Measurements from ENCODE around the gene FAM222B.
"Not testable (repeated sequence)": the region's sequence is repeated elsewhere in the genome, so short reads cannot be mapped to it uniquely, and the experiment has no call there.

Gene FAM222B, protein sequence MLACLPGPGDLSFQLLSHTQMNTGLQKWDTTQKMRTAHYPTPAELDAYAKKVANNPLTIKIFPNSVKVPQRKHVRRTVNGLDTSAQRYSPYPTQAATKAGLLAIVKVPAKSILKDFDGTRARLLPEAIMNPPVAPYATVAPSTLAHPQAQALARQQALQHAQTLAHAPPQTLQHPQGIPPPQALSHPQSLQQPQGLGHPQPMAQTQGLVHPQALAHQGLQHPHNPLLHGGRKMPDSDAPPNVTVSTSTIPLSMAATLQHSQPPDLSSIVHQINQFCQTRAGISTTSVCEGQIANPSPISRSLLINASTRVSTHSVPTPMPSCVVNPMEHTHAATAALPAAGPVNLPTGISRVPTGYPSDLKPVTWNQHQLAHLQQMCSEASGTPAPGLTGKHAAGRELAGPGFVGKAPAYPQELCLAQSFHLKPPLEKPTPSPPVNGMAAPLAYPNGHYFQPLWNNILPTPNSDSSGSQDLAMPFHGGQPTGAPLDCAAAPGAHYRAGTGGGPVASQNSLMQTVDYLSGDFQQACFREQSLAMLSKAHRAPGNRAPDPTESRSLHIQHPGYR

DNA sequence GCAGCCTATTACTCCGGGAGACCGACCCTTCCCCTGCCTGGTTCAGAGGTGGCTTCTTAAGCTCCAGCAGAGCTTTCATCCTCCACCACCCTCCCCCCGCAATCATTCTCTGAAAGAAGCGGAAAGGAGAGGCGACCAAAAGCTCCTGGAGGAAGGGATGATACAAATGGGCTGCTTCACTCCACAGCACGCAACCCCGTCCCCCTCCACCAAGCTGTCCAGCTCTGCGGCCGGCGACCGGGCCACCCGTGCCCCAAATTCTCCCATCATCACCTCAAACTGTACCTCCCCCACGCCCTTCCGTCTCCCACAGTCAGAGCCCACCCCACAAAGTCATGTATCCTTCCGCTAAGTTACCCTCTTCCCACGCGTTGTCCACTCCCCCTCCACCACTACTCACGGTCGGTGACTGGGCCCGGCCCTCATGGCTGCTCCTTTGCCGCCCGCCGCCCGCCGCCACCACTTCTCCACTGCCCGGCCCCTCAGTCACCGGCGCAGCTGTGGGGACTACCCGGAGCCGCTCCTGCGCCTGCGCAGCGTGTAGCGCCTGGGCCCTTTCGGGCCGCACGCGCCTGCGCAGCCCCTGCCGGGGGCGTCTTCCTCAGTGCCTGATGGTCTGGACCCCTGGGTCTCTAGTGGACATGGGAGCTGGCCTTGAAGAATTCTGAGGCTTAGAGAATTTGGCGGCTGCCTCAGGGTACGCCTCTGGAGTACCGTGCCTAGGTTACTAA is at the start of gene FAM222B:
Gene FAM222B, minus strand, starts transcription at position 509 of the 731 bp plus-strand sequence. CDS start 76,123 bp downstream, outside the sequence.
- peak; percentile 89 for DNase-seq (ENCODE audit: low spot score)

DNA sequence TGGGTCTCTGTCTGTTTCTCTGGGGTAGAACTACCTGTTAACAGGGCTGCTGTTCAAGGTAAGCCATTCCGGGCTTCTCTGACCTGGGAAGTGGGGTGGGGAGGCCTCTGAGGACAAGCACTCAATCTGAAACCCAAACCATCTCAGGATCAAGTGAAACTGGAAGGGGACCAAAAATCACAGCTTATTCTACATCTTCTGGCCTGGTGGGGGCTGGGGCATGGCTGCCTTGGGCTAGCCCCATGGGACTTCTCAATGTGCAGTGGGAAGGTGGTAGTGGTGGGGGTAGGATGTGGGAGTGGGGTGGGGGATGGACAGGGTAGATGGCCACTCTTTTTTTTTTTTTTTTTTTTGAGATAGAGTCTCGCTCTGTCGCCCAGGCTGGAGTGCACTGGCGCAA is 49.4 kb upstream of the FAM222B start:
- no peak for DNase-seq (ENCODE audit: low spot score)

DNA sequence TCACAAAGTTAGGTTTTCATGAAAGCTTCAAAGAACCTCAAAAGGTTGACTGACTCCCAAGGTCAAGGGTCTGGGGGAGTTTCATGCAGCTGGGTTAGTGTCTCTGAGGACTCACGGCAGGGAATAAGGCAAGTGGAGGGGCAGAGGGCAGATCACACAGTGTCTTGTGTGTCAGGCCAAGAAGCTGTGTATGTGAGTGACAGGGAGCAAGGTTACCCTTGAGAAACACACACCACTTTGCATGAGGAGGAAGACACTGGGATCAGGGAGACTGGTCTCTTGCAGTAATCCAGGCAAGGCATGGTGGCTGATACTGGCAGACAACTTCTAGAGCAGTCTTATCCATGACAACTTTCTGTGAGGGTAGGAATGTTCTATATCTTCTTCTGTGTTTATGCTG is 48.6 kb upstream of the FAM222B start:
- no peak for DNase-seq (ENCODE audit: low spot score)

DNA sequence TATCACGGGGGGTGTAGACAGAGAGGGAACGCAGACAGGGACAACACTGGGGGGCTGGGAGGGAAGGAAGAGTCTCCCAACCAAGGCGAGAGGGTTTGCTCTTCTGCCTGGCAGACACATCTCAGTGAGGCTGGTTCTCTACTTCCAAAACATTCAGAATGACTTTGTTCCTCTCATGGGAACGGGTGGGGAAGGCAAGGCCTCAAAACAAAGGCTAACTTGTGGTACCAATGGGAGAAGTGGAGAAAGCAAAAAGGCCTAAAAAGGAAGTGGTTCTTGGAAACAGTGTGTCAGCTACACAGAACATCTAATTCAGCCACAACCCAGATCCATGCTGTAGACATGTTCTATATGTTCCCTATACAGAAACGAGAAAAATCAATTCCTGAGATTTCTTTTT is 47.4 kb upstream of the FAM222B start:
- no peak for DNase-seq (ENCODE audit: low spot score)

DNA sequence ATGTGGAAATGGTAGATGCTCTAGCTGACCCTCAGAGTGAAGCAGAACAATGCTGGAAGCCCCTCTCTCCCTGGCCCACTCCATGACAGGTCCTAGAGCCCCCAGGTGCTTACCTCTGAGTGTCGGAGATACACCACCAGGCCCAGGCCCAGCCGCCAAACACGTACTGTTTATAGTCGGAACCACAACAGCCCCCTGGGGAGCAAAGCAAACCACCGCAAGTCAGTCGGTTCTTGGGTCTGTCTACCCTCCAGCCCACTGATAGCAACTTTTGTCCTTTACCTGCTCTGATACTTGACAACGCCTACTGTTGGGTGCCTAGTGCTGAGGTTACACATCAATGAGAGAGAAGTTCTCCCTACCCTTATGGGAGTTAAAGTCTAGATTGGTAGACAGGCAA is 46.2 kb upstream of the FAM222B start:
- DNase-seq (ENCODE audit: low spot score): no peak

DNA sequence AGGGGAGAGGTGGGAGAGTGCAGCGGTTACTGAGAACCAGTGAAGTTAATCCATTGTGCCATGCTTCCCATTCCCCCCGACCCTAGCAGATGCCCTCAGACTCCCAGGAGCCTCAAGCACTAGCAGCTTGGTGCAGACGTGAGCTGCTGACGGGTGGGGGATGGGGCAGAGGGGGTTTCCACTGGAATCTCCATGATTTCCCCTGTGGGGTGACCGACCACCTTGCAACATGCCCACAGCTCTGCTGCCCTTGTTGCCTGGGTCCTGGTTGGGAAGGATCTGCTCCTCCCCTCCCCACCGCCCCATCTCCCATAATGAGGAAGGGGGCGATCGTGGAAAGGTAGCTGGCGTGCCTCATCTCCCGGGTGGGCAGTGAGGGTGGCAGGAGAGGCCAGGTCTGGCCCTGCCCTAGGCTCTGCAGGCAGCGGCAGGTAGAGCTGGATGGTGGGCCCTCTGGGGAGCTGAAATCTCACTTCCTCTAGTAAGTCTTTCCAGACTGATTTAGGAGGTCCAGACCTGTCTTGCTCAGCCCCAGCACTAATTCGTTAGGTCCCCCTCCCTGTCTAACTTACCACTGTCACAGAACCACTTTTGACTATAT is 45.4 kb upstream of the FAM222B start:
- no peak for DNase-seq (ENCODE audit: low spot score)

DNA sequence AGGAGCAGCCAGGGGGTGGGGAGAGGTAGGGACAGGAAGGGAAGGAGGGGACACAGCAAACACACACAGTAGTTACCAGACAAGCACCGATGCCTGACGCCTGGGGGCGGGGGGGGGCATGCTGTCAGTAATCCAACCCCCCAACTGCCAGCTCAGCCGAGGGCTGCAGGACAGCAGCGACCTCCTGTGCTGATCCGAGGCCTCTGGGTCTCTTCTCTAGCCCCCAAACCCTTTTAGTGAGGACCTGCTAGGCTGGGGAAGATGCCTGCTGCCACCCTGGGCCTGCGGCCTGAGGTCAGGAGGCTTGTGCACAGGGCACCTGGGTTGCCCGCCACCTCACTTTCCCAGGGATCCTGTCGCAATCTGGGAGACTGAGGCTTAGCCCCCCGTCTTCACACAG is 43.4 kb upstream of the FAM222B start:
- DNase-seq (ENCODE audit: low spot score): no peak

DNA sequence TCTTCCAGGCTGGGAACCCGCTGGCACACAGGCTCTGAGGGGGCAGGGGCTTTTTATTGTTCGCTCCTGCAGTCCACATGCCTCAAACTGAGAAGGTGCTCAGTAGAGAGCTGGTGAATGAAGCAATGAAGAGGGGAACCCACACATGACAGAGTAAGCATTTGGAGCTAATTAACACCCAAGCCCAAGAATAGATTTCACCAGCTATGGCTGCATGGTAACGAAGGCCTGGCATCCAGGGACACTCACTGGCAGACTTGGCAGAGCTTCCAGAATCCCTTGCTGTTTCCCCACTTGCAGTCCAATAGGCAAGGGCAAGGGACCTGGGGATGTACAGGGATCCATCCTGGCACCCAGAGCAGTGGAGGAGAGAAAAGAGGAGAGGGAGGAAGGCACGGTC is 42.8 kb upstream of the FAM222B start:
- no peak for DNase-seq (ENCODE audit: low spot score)

DNA sequence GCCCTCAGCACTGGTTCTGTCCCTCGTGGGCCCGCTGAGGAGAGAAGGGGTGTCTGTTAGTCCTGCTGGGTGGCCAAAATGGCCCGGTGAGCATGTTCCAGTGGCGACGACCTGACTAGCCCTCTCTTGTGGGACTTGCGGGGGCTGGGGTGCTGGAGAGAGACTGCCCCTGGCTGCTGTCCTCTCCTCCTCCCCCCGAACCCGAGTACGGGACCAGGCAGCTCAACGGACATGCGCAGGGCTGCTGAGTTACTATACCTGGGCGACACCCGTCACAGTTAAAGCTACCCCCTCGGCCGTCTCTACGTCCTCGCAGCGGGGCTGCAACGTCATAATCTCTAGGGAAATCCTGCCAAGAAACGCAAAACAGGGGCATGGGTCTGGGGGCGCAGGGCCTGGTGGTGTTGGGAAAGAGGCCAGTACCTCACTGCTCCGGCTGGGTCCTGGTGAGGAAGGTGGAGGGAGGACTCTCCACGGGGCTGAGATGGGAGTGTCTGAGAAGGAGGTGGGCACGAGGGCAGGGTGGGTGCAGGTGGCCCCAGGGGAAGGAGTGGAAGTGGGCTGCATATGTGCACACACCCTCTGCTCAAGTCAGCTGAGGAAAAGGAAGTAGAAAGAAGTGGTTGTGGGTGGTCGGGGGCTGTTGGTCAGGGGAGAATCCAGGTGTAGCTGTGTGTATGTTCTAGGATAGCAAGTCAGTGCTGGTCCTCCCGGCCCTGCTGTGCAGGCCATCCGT is 41.5 kb upstream of the FAM222B start:
- no peak for DNase-seq (ENCODE audit: low spot score)

DNA sequence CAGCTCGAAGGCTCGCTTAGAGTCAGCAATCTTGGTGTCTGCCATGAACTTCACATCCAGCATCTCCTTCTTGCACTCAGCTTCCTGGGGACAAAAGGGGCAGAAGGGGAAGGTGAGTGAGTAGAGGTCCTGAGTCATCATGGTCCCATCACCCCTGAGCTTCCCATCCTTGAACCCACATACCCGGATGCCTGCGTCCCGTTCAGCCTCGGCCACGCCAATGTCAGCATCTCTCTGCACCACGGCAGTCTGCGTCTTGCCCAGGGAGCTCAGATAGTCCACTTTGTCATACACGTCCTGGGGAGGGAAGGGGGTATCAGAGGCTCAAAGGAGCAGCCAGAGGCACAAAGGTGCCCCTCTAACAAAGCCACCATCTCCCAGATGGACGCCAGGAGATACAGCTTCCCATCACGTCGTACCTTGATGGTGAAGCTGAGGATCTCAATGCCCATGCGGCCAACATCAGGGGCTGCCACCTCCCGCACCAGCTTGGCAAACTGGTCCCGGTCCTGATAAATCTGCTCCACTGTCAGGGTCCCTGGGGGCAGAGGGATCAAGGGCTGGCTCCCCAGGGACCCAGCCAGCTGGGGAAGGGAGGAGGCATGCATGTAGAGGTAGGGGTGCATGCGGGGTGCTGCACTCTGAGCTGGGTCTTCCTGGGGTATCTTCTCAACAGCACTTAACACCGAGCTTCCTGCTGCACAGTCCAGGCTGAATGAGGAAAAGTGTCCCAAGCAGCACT is 39.7 kb upstream of the FAM222B start:
- no peak for DNase-seq (ENCODE audit: low spot score)

DNA sequence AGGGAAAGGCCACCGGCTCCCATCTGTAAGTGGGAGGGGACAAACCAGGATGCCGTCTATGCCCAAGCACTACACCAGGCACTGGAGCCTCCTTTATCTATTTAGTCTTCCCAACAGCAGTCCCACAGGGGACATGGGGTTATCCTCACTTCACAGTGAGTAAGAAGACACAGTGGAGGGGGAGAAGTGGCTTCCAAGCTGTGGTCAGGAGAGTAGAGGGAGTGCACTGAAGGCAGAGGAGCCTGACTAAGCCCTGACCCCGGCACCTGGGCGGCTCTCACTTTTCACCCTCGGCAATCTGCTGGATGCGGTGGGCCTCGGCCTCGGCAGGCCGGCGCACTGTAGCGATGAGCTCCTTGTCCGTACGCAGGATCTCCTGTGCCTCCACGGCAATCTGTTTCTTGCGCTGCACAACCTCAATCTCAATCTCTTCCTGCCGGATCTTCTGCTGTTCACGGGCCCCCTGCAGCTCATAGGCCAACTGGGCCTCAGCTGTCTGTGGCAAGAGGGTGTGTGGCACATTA is 39.0 kb upstream of the FAM222B start:
- DNase-seq (ENCODE audit: low spot score): no peak

DNA sequence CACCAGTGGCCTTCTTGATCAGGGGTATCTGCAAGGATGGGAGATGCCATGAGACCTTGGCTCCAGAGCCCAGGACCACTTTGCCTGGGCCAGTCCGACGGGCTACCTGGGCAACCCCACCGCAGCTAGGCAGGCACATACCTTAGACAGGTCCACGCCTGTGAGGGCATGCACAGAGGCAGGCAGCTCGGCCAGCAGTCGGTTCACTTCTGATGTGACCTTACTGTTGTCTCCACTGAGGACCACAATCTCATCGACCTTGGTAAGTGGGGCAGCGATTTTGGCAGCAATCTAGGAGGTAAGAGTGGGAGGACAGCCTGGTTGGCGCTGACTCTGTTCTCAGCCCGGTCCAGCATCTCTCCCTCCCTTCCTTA is 38.0 kb upstream of the FAM222B start:
- no peak for DNase-seq (ENCODE audit: low spot score)

DNA sequence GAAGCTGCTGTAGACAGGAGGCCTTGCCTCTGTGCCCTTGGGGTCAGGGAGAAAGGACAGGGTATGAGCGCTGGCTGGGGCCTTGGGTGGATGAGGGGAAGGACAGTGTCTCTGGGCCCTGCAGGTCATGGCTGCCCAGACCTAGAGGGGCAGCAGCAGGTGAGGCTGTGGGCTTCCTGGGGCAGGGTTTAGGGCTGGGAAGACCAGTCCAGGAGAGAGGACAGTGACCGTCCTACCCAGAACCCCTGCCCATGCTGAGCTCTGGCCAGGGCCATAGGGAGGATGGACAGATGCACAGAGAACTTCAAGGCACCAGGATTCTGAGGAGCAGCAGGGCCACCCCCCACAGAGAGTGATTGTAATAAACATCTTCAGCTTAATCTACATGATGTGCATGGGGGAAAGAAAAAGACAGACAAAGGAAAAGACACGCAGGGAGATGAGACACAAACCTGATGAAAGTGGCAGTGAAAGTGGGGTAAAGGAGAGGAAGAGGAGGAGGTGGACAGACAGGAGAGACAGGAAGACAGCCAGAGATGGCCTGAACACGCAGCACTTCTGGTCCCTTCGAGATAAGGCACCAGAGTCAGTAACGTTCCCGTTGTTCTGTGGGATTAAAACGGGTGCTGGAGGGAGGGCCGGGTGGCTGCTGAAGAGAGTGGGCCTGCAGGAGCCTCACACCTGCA is 37.4 kb upstream of the FAM222B start:
- DNase-seq (ENCODE audit: low spot score): no peak

DNA sequence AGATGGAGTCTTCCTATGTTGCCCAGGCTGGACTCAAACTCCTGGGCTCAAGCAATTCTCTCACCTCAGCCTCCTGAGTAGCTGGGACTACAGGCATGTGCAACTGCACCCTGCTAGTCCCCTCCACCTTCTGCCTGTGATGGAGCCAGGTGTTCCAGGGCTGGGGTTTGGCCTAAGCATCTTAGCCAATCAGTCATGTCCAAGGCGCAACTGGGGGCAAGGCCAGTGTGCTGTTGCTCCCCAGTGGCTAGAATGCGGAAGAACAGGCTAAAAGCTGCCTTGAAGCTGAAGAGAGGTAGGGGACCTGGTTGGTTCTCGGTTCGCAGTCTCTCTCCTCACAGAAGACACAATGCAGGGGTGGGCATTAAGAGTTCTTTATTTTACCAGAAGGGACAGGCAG is 36.4 kb upstream of the FAM222B start:
- DNase-seq (ENCODE audit: low spot score): no peak

DNA sequence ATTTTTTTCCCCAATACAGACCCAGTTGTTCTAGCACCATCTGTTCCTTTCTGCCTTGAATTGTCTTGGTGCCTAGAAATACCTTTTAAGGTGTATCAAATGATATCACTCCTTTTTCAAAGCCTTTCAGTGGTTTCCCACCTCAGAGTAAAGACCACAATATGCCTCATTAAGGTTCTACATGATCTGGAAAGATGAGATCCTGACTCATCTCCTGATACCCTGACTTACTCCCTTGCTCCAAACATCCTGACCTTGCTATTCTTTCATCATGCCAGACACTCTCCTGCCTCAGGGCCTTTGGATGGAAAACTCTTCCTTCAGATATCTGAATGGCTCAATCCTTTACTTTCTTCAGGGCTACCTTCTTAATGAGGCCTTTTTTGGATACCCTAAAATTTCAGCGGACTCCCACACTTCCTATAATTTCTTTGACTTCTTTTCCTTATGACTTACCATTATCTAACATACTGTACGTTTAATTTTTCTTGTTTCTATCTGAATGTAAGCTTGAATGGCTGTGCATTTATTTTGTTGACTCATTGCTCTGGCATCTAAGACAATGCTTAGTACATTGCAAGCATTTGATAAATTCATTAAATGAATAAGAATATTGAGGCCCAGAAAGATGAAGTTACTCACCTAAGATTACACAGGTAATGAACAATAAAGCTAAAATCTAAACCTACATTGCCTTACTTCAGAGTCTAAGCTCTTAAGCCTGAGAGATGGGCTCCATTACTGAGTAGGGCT is 35.7 kb upstream of the FAM222B start:
- DNase-seq (ENCODE audit: low spot score): no peak

DNA sequence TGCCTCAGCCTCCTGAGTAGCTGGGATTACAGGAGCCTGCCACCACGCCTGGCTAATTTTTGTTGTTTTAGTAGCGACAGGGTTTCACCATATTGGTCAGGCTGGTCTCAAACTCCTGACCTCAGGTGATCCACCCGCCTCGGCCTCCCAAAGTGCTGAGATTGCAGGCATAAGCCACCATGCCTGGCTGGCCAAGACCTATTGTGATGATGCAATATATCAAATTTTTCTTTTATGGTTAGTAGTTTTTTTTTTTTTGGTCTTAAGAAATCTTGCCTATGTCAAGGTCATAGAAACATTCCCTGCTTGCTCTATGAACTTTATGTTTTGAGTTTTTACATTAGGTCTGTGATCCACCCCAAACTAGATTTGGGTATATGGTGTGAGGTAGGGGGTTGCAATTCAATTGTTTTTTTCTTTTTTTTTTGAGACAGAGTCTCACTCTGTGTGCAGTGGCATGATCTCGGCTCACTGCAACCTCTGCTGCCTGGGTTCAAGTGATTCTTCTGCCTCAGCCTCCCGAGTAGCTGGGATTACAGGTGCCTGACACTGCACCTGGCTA is 34.6 kb upstream of the FAM222B start:
- not testable (repeated sequence) for DNase-seq (ENCODE audit: low spot score)

DNA sequence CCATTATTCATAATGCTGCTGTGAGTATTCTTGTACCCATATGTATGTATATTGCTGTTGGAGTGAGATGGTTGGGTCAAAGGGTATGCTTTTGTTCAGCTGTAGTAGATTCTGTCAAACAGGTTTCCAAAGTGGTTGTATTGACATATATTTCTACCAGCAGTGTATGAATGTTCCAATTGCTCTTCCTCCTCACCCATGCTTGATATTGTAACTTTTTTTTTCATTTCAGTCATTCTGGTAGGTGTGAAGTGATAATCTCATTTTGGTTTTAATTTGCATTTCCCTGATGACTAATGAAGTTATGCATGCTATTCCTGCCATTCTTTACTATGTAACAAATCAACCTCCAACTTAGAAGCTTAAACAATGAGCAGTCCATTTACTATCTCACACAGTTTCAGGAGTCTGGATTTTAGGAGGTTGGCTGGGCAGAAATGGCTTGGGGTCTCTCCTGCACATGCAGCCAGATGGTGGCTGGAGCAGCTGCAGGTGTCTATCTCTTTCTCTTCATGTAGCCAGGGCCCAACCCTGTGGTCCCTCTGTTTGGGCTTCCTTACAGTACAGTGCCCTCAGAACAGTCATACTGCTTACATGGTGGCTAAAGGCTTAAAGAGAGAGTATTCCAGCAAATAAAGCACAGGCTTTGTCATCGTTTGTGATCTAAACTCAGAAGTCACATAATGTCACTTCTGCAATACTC is 33.4 kb upstream of the FAM222B start:
- DNase-seq (ENCODE audit: low spot score): peak; percentile 35

DNA sequence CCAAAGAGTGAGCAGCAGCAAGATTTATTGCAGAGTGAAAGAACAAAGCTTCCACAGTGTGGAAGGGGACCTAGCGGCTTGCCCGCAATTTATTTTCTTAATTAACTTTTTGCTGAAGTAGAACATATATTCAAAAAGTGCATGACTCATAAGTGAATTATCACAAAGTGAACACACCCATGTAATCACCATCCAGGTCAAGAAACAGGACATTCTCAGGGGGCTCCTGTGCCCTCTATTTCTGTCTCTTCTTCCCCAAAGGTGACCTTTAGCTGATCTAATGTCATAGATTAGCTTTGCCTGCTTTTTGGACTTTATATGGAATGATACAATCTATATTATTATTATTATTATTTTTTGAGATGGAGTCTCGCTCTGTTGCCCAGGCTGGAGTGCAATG is 32.2 kb upstream of the FAM222B start:
- no peak for DNase-seq (ENCODE audit: low spot score)

DNA sequence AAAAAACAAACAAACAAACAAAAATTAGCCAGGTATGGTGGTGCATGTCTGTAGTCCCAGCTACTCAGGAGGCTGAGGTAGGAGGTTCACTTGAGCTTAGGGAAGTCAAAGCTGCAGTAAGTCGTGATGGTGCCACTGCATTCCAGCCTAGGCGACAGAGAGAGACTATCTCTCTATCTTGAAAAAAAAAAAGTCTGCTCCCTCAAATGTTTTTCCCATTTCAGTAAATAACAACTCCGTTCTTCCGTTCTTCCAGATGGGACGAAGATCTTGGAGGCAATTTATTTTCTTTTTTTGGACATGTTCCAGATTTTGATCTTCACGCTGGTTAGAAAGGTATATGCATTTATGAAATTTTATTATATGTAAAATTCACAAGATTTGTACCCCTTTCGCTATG is 31.2 kb upstream of the FAM222B start:
- no peak for DNase-seq (ENCODE audit: low spot score)

Measured in activated CD4-positive, alpha-beta T cell treated with anti-CD3 and anti-CD28 coated beads, Interleukin-2, Interleukin-4, amounts not matched to agents 100 ng/mL and 50 ng/mL, durations not matched to agents 16 hours and 8 hours (primary cell).